ENCODE data around the gene SLC24A3.

The SLC24A3 gene

DNA sequence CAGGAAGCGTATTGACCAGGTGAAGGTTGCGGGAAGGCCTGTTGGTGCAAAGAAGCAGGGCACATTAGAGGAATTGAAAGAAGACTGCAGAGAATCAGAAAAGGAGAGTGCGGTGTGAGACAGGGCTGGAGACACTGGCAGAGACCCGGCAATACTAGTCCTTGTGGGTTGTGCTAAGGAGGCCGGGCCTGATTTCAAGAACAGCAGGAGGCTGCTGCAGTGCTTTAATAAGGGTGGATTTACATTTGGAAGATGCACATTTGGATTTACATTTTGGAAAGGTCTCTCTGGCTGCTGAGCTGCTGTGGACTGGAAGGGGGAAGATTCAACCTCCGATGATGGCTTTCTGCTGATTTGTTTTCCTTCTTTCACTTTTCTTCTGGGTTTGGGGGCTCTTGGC, 167.8 kb downstream of the SLC24A3 start:
- H3K23ac ChIP-seq (ENCODE audit: low read length), result no peak overlapping the region
- WGBS (ENCODE audit: extremely low coverage, insufficient coverage, insufficient read length), result no CpG with 5 or more reads among the region's 6 CpGs
- H3K18ac ChIP-seq (ENCODE audit: low read length), result no peak overlapping the region
- DNase-seq, result no peak
- H3K27ac ChIP-seq (ENCODE audit: low read depth, low read length), result no peak overlapping the region
- no peak overlapping the region for H4K8ac ChIP-seq (ENCODE audit: low read depth, low read length)
- no peak overlapping the region for H2BK5ac ChIP-seq (ENCODE audit: low read depth, low read length, poor library complexity)
- no peak overlapping the region for H3K4me3 ChIP-seq (ENCODE audit: low read depth, low read length)
- no peak overlapping the region for H3K4ac ChIP-seq (ENCODE audit: low read depth, low read length)
- no peak overlapping the region for H2BK12ac ChIP-seq (ENCODE audit: low read length)
- H4K91ac ChIP-seq (ENCODE audit: low read depth, low read length), result no peak overlapping the region
- no peaks in the 10 kb centered on the region for H3K79me1 ChIP-seq (ENCODE audit: low read length)
- no peak overlapping the region for H2AFZ ChIP-seq (ENCODE audit: insufficient read depth, low read length, poor library complexity)
- H3K9ac ChIP-seq (ENCODE audit: low read length), result no peak overlapping the region
- H4K12ac ChIP-seq (ENCODE audit: low read depth, low read length), result no peak overlapping the region
- H3K4me1 ChIP-seq (ENCODE audit: control insufficient read depth in 1 of 2, insufficient read depth in 2 of 2, low read length in 2 of 2), result no peaks in the 10 kb centered on the region
- H3K4me2 ChIP-seq (ENCODE audit: low read length), result no peak overlapping the region
- no peaks in the 10 kb centered on the region for H3K36me3 ChIP-seq (ENCODE audit: control insufficient read depth in 1 of 2, insufficient read depth in 2 of 2, low read length in 2 of 2)
- no peak overlapping the region for H3K14ac ChIP-seq (ENCODE audit: low read length)
- no peak overlapping the region for H2BK120ac ChIP-seq (ENCODE audit: insufficient read depth, low read length, poor library complexity)
- H3K9me3 ChIP-seq (ENCODE audit: insufficient read depth, low read depth, low read length), result no peaks in the 10 kb centered on the region
- no peak overlapping the region for H2AK5ac ChIP-seq (ENCODE audit: low read length)
- H3K27me3 ChIP-seq (ENCODE audit: insufficient read depth, low read length), result no peaks in the 10 kb centered on the region
- H3K79me2 ChIP-seq (ENCODE audit: control insufficient read depth, insufficient read depth, low read length, poor library complexity), result no peaks in the 10 kb centered on the region

GRCh38 chr20:19381947-19382346, 169.5 kb downstream of the SLC24A3 start:
- Histone ChIP-seq H4K8ac (ENCODE audit: low read depth, low read length) (no peak overlapping the region), H3K4me2 (ENCODE audit: low read length) (no peak overlapping the region), H2BK120ac (ENCODE audit: insufficient read depth, low read length, poor library complexity) (no peak overlapping the region), H2AFZ (ENCODE audit: insufficient read depth, low read length, poor library complexity) (no peak overlapping the region), H2BK12ac (ENCODE audit: low read length) (no peak overlapping the region), H3K4ac (ENCODE audit: low read depth, low read length) (no peak overlapping the region), H3K4me1 (ENCODE audit: control insufficient read depth in 1 of 2, insufficient read depth in 2 of 2, low read length in 2 of 2) (no peaks in the 10 kb centered on the region), H3K27ac (ENCODE audit: low read depth, low read length) (no peak overlapping the region), H3K79me1 (ENCODE audit: low read length) (no peaks in the 10 kb centered on the region), H4K91ac (ENCODE audit: low read depth, low read length) (no peak overlapping the region), H3K18ac (ENCODE audit: low read length) (no peak overlapping the region), H3K9ac (ENCODE audit: low read length) (no peak overlapping the region), H3K27me3 (ENCODE audit: insufficient read depth, low read length) (no peaks in the 10 kb centered on the region), H3K9me3 (ENCODE audit: insufficient read depth, low read depth, low read length) (no peaks in the 10 kb centered on the region), H4K12ac (ENCODE audit: low read depth, low read length) (no peak overlapping the region), H3K79me2 (ENCODE audit: control insufficient read depth, insufficient read depth, low read length, poor library complexity) (no peaks in the 10 kb centered on the region), H2AK5ac (ENCODE audit: low read length) (no peak overlapping the region), H2BK5ac (ENCODE audit: low read depth, low read length, poor library complexity) (no peak overlapping the region), H3K36me3 (ENCODE audit: control insufficient read depth in 1 of 2, insufficient read depth in 2 of 2, low read length in 2 of 2) (no peaks in the 10 kb centered on the region), H3K4me3 (ENCODE audit: low read depth, low read length) (no peak overlapping the region), H3K14ac (ENCODE audit: low read length) (no peak overlapping the region), H3K23ac (ENCODE audit: low read length) (no peak overlapping the region)
- no CpG with 5 or more reads among the region's 10 CpGs for WGBS (ENCODE audit: extremely low coverage, insufficient coverage, insufficient read length)
- DNase-seq, result no peak

- H4K91ac ChIP-seq (ENCODE audit: low read depth, low read length), result no peak overlapping the region
- H3K9ac ChIP-seq (ENCODE audit: low read length), result no peak overlapping the region
- H3K79me2 ChIP-seq (ENCODE audit: control insufficient read depth, insufficient read depth, low read length, poor library complexity), result no peaks in the 10 kb centered on the region
- H4K8ac ChIP-seq (ENCODE audit: low read depth, low read length), result no peak overlapping the region
- no CpG with 5 or more reads among the region's 9 CpGs for WGBS (ENCODE audit: extremely low coverage, insufficient coverage, insufficient read length)
- H3K4me1 ChIP-seq (ENCODE audit: control insufficient read depth in 1 of 2, insufficient read depth in 2 of 2, low read length in 2 of 2), result no peaks in the 10 kb centered on the region
- no peak overlapping the region for H2BK5ac ChIP-seq (ENCODE audit: low read depth, low read length, poor library complexity)
- H3K18ac ChIP-seq (ENCODE audit: low read length), result no peak overlapping the region
- no peaks in the 10 kb centered on the region for H3K9me3 ChIP-seq (ENCODE audit: insufficient read depth, low read depth, low read length)
- H2BK120ac ChIP-seq (ENCODE audit: insufficient read depth, low read length, poor library complexity), result no peak overlapping the region
- no peak overlapping the region for H2AK5ac ChIP-seq (ENCODE audit: low read length)
- H3K27me3 ChIP-seq (ENCODE audit: insufficient read depth, low read length), result no peaks in the 10 kb centered on the region
- H3K23ac ChIP-seq (ENCODE audit: low read length), result no peak overlapping the region
- no peak overlapping the region for H2BK12ac ChIP-seq (ENCODE audit: low read length)
- DNase-seq, result no peak
- no peak overlapping the region for H4K12ac ChIP-seq (ENCODE audit: low read depth, low read length)
- H3K14ac ChIP-seq (ENCODE audit: low read length), result no peak overlapping the region
- no peak overlapping the region for H3K4me2 ChIP-seq (ENCODE audit: low read length)
- no peak overlapping the region for H2AFZ ChIP-seq (ENCODE audit: insufficient read depth, low read length, poor library complexity)
- no peaks in the 10 kb centered on the region for H3K36me3 ChIP-seq (ENCODE audit: control insufficient read depth in 1 of 2, insufficient read depth in 2 of 2, low read length in 2 of 2)
- H3K79me1 ChIP-seq (ENCODE audit: low read length), result no peaks in the 10 kb centered on the region
- H3K27ac ChIP-seq (ENCODE audit: low read depth, low read length), result no peak overlapping the region
- no peak overlapping the region for H3K4me3 ChIP-seq (ENCODE audit: low read depth, low read length)
- no peak overlapping the region for H3K4ac ChIP-seq (ENCODE audit: low read depth, low read length)
These were observed 170.2 kb downstream of the SLC24A3 start for GRCh38 chr20:19382386-19383340.

DNA sequence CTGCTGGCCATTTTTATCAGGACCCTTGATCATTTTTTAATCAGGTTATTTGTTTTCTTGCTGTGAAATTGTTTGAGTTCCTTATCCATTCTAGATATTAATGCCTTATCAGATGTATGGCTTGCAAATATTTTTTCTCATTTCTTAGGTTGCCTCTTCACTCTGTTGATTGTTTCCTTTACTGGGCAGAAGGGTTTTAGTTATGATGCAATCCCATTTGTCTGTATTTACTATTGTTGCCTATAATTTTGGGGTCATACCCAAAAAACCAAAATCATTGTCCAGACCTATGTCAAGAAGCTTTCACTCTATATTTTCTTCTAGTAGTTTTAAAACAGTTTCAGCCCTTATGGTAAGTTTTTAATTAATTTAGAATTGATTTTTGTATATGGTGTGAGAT, 172.5 kb downstream of the SLC24A3 start:
- Histone ChIP-seq H3K9ac (ENCODE audit: low read length) (no peak overlapping the region), H2BK120ac (ENCODE audit: insufficient read depth, low read length, poor library complexity) (no peak overlapping the region), H3K4me3 (ENCODE audit: low read depth, low read length) (no peak overlapping the region), H3K4me1 (ENCODE audit: control insufficient read depth in 1 of 2, insufficient read depth in 2 of 2, low read length in 2 of 2) (no peaks in the 10 kb centered on the region), H4K8ac (ENCODE audit: low read depth, low read length) (no peak overlapping the region), H3K36me3 (ENCODE audit: control insufficient read depth in 1 of 2, insufficient read depth in 2 of 2, low read length in 2 of 2) (no peaks in the 10 kb centered on the region), H3K79me1 (ENCODE audit: low read length) (no peaks in the 10 kb centered on the region), H3K4ac (ENCODE audit: low read depth, low read length) (no peak overlapping the region), H2BK5ac (ENCODE audit: low read depth, low read length, poor library complexity) (no peak overlapping the region), H4K91ac (ENCODE audit: low read depth, low read length) (no peak overlapping the region), H3K23ac (ENCODE audit: low read length) (no peak overlapping the region), H2AK5ac (ENCODE audit: low read length) (no peak overlapping the region), H3K79me2 (ENCODE audit: control insufficient read depth, insufficient read depth, low read length, poor library complexity) (no peaks in the 10 kb centered on the region), H3K18ac (ENCODE audit: low read length) (no peak overlapping the region), H3K27ac (ENCODE audit: low read depth, low read length) (no peak overlapping the region), H3K14ac (ENCODE audit: low read length) (no peak overlapping the region), H2BK12ac (ENCODE audit: low read length) (no peak overlapping the region), H3K4me2 (ENCODE audit: low read length) (no peak overlapping the region), H3K27me3 (ENCODE audit: insufficient read depth, low read length) (no peaks in the 10 kb centered on the region), H3K9me3 (ENCODE audit: insufficient read depth, low read depth, low read length) (no peaks in the 10 kb centered on the region), H4K12ac (ENCODE audit: low read depth, low read length) (no peak overlapping the region), H2AFZ (ENCODE audit: insufficient read depth, low read length, poor library complexity) (no peak overlapping the region)
- DNase-seq, result no peak
